ENCODE data around the gene DHRS1.

The DHRS1 gene

GRCh38 chr14:24277606-24278321 is 21.8 kb downstream of the DHRS1 start:
- ChIA-PET CTCF (interaction anchor here (0.6 to 1.3 kb wide), 4 partner anchors 35 to 219 kb away, joined by 4 to 6 read pairs (median 5); partner anchors contain the start of gene TINF2), POLR2A (interaction anchor here (0.5 kb wide), 1 partner anchor 107 kb away, joined by 3 read pairs; no protein-coding TSS in a partner anchor)
- Histone ChIP-seq H3K9me3 (ENCODE audit: control insufficient read depth, insufficient read depth, low read depth, low read length) (no peaks in the 10 kb centered on the region), H3K4me3 (ENCODE audit: low read depth, low read length) (no peak overlapping the region), H3K4me1 (ENCODE audit: control insufficient read depth, insufficient read depth, low read length) (no peaks in the 10 kb centered on the region), H3K27ac (ENCODE audit: extremely low read depth, low read depth, low read length) (no peak overlapping the region), H3K36me3 (ENCODE audit: control insufficient read depth in 2 of 2, insufficient read depth in 1 of 2, low read length in 2 of 2) (no peaks in the 10 kb centered on the region)
- no peak for TF ChIP-seq ZNF560 (tag by site-specific recombination; IDR thresholded peaks at IDR 0.05; ENCODE audit: borderline replicate concordance)
- TF ChIP-seq BCL11A (tag by site-specific recombination; IDR thresholded peaks at IDR 0.05; ENCODE audit: low read depth) = no peak
- TF ChIP-seq ZNF366 (tag by site-specific recombination; conservative IDR thresholded peaks at IDR 0.05) = no peak
- TF ChIP-seq HOXA7 (CRISPR knock-in tag; IDR thresholded peaks at IDR 0.05; ENCODE audit: borderline replicate concordance) = no peak
- TF ChIP-seq ZBTB48 (tag by site-specific recombination; IDR thresholded peaks at IDR 0.05) = no peak
- no peak for TF ChIP-seq ZNF623 (tag by site-specific recombination; IDR thresholded peaks at IDR 0.05)
- TF ChIP-seq ZBTB1 (tag by site-specific recombination; IDR thresholded peaks at IDR 0.05) = no peak

GRCh38 chr14:24277071-24277470 is 22.5 kb downstream of the DHRS1 start:
- no peaks in the 10 kb centered on the region for H3K36me3 ChIP-seq (ENCODE audit: control insufficient read depth in 2 of 2, insufficient read depth in 1 of 2, low read length in 2 of 2)
- H3K9me3 ChIP-seq (ENCODE audit: control insufficient read depth, insufficient read depth, low read depth, low read length) = no peaks in the 10 kb centered on the region
- no peak overlapping the region for H3K27ac ChIP-seq (ENCODE audit: extremely low read depth, low read depth, low read length)
- POLR2A ChIA-PET = no interaction called here
- H3K4me3 ChIP-seq (ENCODE audit: low read depth, low read length) = no peak overlapping the region
- no peaks in the 10 kb centered on the region for H3K4me1 ChIP-seq (ENCODE audit: control insufficient read depth, insufficient read depth, low read length)
- TF ChIP-seq ZNF157 (tag by site-specific recombination; IDR thresholded peaks at IDR 0.05) = no peak
- TF ChIP-seq, protein P1, sequence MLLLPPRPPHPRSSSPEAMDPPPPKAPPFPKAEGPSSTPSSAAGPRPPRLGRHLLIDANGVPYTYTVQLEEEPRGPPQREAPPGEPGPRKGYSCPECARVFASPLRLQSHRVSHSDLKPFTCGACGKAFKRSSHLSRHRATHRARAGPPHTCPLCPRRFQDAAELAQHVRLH (tag by site-specific recombination; IDR thresholded peaks at IDR 0.05) = no peak
- TF ChIP-seq ZNF362 (tag by site-specific recombination; IDR thresholded peaks at IDR 0.05) = no peak
- no peak for TF ChIP-seq ZNF133 (tag by site-specific recombination; IDR thresholded peaks at IDR 0.05)
- no peak for TF ChIP-seq ZFP37 (tag by site-specific recombination; IDR thresholded peaks at IDR 0.05)
- TF ChIP-seq ZNF621 (tag by site-specific recombination; IDR thresholded peaks at IDR 0.05) = no peak
- no peak for TF ChIP-seq ZNF416 (tag by site-specific recombination; IDR thresholded peaks at IDR 0.05)
- TF ChIP-seq, protein P2, sequence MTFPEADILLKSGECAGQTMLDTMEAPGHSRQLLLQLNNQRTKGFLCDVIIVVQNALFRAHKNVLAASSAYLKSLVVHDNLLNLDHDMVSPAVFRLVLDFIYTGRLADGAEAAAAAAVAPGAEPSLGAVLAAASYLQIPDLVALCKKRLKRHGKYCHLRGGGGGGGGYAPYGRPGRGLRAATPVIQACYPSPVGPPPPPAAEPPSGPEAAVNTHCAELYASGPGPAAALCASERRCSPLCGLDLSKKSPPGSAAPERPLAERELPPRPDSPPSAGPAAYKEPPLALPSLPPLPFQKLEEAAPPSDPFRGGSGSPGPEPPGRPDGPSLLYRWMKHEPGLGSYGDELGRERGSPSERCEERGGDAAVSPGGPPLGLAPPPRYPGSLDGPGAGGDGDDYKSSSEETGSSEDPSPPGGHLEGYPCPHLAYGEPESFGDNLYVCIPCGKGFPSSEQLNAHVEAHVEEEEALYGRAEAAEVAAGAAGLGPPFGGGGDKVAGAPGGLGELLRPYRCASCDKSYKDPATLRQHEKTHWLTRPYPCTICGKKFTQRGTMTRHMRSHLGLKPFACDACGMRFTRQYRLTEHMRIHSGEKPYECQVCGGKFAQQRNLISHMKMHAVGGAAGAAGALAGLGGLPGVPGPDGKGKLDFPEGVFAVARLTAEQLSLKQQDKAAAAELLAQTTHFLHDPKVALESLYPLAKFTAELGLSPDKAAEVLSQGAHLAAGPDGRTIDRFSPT (tag by site-specific recombination; IDR thresholded peaks at IDR 0.05) = no peak
- TF ChIP-seq ZNF184 (tag by site-specific recombination; IDR thresholded peaks at IDR 0.05) = no peak
- TF ChIP-seq, protein P3, sequence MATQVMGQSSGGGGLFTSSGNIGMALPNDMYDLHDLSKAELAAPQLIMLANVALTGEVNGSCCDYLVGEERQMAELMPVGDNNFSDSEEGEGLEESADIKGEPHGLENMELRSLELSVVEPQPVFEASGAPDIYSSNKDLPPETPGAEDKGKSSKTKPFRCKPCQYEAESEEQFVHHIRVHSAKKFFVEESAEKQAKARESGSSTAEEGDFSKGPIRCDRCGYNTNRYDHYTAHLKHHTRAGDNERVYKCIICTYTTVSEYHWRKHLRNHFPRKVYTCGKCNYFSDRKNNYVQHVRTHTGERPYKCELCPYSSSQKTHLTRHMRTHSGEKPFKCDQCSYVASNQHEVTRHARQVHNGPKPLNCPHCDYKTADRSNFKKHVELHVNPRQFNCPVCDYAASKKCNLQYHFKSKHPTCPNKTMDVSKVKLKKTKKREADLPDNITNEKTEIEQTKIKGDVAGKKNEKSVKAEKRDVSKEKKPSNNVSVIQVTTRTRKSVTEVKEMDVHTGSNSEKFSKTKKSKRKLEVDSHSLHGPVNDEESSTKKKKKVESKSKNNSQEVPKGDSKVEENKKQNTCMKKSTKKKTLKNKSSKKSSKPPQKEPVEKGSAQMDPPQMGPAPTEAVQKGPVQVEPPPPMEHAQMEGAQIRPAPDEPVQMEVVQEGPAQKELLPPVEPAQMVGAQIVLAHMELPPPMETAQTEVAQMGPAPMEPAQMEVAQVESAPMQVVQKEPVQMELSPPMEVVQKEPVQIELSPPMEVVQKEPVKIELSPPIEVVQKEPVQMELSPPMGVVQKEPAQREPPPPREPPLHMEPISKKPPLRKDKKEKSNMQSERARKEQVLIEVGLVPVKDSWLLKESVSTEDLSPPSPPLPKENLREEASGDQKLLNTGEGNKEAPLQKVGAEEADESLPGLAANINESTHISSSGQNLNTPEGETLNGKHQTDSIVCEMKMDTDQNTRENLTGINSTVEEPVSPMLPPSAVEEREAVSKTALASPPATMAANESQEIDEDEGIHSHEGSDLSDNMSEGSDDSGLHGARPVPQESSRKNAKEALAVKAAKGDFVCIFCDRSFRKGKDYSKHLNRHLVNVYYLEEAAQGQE (tag by site-specific recombination; IDR thresholded peaks at IDR 0.05) = no peak
- no peak for TF ChIP-seq KLF7 (tag by site-specific recombination; IDR thresholded peaks at IDR 0.05; ENCODE audit: borderline replicate concordance)
- no peak for TF ChIP-seq ZNF138 (tag by site-specific recombination; IDR thresholded peaks at IDR 0.05; ENCODE audit: borderline replicate concordance)
- no peak for TF ChIP-seq ZNF274 (IDR thresholded peaks at IDR 0.05; ENCODE audit: low read length)
- TF ChIP-seq ZNF274 (tag by site-specific recombination; IDR thresholded peaks at IDR 0.05; ENCODE audit: borderline replicate concordance) = no peak
- no peak for TF ChIP-seq ZNF10 (tag by site-specific recombination; IDR thresholded peaks at IDR 0.05)
- CTCF ChIA-PET = interaction anchor here (0.6 to 1.3 kb wide), 2 partner anchors 132 to 218 kb away, joined by 4 to 5 read pairs; no protein-coding TSS in a partner anchor

Measured in HEK293 (cell line).